GM08714 (cell line): ENCODE measurements around the gene PODXL2.
"Not testable (repeated sequence)": the region's sequence is repeated elsewhere in the genome, so short reads cannot be mapped to it uniquely, and the experiment has no call there.

ENCODE experiments used
- H3K4me3 ChIP-seq: fragments of 200-500 bp; sonication (Bioruptor generic); 2 replicates; pipeline ENCODE4 v1.5.1; 2014; ENCODE audit warnings: mild to moderate bottlenecking, low read length, inconsistent platforms
- ZNF274 ChIP-seq: IDR thresholded peaks from 2 replicates; pipeline ENCODE4 v1.6.1; 2012; ENCODE audit warnings: mild to moderate bottlenecking, low read depth, low read length

The PODXL2 gene

GRCh38 chr3:127647166-127647844 lies 18.3 kb downstream of the PODXL2 start:
- TF ChIP-seq ZNF274, result no peak
- no peak overlapping the region for H3K4me3 ChIP-seq

DNA sequence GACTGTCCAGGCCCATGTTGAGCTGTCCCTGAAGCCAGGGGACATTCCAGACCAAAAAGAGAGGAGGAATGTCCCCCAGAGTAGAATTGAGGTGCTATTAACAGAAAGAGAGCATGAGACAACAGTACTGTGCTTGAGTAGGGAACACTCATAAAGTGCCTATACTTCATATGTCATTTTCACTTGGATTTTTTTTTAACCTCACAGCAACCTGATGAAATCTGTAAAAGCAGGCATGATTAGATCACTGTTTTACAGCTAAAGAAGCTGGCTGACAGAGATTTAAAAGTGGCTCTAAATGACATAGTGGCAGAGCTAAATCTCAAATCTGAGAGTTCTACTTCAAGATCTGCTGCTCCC lies 18.8 kb downstream of the PODXL2 start:
- TF ChIP-seq ZNF274, result no peak
- no peak overlapping the region for H3K4me3 ChIP-seq

- TF ChIP-seq ZNF274, result no peak
Measured at GRCh38 chr3:127650236-127650635, 21.3 kb downstream of the PODXL2 start.

DNA sequence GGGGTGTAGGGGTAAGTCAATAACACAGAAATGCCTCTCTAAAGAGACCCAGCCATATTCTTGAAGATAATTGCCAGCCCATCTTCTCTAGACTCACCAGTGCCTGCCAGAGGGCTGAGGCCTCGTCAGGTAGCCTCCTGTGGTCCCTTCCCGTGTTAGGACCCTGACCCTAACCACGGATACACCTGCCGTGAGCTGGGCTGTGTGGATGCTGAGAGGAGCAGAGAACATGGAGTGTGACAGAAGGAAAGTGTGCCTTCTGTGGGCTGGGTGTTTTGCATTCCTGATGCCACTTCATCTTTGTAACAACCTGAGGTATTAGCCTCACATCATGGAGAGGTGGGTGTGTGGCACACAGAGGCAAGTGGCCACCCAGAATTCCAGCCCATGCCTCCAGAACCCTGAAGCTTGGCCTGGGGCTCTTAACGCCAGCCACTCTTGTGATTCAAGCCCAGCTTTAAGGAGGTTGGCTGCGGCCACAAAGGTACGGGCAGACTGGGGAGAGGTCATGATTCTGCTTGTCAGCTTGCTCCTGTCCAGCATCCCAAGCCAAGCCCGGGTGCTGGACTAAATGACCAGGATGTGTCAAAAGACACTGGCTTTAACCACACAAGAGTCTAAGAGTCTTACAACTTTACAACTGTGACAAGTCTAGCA lies 22.7 kb downstream of the PODXL2 start:
- TF ChIP-seq ZNF274, result no peak
- H3K4me3 ChIP-seq, result no peak overlapping the region

More at GRCh38 chr3:127650236-127650635, 21.3 kb downstream of the PODXL2 start:
- no peak overlapping the region for H3K4me3 ChIP-seq

DNA sequence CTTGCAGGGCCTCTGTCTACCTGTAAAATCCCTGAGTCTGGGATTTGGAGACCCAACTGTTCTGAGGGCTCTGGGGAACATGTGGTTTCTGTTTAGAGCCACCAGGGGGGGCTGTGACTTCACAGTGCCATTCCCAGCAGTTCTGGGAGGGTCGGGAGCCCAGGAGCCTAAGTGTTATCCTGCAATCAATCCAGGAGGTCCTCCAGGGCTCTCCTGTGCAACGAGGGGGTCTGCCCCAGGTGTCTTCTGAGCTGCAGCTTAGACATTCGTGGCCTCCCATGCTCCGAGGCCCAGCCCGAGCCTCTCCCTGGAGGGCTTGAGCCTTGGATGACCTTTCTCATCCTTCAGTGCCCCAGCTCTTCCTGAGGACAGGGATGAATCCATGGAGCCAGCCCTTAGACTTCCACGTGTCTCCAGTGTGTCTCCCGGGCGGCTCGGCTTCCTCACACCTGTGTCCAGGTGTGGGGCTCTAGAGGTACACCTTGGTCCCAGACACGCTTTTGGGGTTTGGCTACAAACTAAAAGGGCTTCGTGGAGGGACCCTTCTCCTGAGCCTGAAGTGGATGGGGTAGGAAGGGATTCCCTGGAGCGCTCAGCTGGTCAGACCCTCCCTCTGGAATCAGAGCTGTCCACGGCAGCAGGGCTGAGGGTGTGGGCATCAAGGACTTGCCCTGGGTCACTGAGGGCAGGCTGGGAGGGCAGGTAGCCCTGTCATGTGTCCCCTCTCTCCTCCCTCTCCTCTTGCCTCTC lies 23.4 kb downstream of the PODXL2 start:
- H3K4me3 ChIP-seq, result no peak overlapping the region
- no peak for TF ChIP-seq ZNF274

GRCh38 chr3:127654374-127654773 lies 25.4 kb downstream of the PODXL2 start:
- no peak for TF ChIP-seq ZNF274
- no peak overlapping the region for H3K4me3 ChIP-seq

- H3K4me3 ChIP-seq, result not testable (repeated sequence)
Measured at GRCh38 chr3:127654993-127655392, 26.0 kb downstream of the PODXL2 start.

GRCh38 chr3:127655641-127656040 lies 26.7 kb downstream of the PODXL2 start:
- no peak for TF ChIP-seq ZNF274
- H3K4me3 ChIP-seq, result no peak overlapping the region

DNA sequence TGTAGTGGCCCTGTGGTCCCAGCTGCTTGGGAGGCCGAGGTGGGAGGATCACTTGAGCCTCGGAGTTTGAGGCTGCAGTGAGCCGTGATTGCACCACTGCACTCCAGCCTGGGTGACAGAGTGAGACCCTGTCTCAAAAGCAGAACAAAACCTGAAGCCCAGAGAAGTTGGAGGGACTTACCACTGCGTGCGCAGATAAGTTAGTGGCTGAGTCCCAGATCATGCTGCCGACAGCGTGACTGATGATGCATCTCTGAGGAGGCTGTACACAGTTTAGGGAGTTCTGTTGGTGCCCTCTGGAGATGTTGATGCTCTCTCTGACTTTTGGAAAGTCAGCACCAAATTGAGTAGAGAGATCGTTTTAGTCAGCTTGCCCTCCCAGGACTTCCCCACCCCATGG lies 27.9 kb downstream of the PODXL2 start:
- TF ChIP-seq ZNF274, result no peak
- no peak overlapping the region for H3K4me3 ChIP-seq

- TF ChIP-seq ZNF274, result no peak
- no peak overlapping the region for H3K4me3 ChIP-seq
Measured at GRCh38 chr3:127658234-127658633, 29.2 kb downstream of the PODXL2 start.

- H3K4me3 ChIP-seq, result no peak overlapping the region
- TF ChIP-seq ZNF274, result no peak
Measured at GRCh38 chr3:127660621-127661251, 31.8 kb downstream of the PODXL2 start.

DNA sequence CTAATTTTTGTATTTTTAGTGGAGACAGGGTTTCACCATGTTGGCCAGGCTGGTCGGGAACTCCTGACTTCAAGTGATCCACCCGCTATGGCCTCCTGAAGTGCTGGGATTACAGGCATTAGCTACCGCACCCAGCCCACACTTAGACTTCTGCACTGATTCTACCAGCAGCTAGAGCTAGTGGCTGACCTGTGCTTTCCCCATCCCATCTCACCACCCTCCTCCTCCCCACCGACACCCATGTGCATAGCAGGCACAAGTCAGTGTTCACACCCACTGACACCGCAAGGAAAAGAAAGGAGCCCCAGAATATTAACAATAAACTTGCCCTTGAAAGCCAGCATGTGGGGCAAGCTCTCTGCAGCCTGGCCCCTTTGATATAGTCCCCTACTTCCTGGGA lies 32.6 kb downstream of the PODXL2 start:
- no peak overlapping the region for H3K4me3 ChIP-seq
- no peak for TF ChIP-seq ZNF274

DNA sequence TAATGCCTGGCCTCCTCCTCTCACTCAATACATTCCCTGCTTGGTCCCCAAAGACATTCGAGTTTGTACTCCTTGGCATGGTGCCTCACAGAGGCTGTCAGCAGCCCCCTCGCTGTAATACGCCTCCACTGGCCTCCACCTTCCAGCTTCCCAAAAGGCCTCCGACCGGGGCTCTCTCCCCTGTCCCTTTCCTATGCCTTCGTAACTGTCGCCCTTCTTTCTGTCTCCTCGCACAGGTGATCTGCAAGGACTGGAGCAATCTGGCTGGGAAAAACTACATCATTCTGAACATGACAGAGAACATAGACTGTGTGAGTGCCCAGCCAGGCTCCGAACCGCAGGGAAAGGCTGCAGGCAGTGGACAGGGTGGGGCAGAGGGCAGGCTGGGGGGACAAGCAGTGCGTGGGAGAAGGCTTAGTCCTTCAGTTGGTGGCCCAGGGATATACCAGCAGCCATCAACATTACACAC lies 33.0 kb downstream of the PODXL2 start:
- no peak for TF ChIP-seq ZNF274
- H3K4me3 ChIP-seq, result no peak overlapping the region

DNA sequence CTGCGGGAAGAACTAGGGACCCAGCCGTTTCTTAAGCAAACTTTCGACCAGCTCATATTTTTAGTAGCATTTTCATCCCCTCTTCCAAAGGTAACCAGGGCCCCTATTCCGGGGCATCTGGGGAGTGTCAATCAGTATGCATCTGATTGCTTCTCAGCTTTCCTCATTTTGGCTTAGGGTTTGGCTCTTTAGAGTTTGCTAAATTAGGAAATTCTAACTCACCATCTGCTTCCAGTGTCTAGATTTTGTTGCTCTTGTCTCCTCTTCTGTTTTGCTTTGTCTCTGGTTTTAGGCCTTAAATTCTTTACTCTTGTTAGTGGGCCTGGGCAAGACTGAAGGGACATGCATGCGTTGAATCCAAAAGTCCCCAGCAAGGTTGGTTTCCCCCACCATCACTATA lies 34.2 kb downstream of the PODXL2 start:
- no peak overlapping the region for H3K4me3 ChIP-seq
- TF ChIP-seq ZNF274, result no peak
